ENCODE measurements around the gene L3HYPDH.

L3HYPDH gene

GRCh38 chr14:59424341-59425071 is 59.7 kb downstream of the L3HYPDH start:
- DNase-seq, result no peak
